Activated CD4-positive, CD25-positive, alpha-beta regulatory T cell treated with anti-CD3 and anti-CD28 coated beads, Interleukin-2, amount 50 U/mL, for 72 hours (primary cell): ENCODE measurements around the gene OCA2.

Experiments
- DNase-seq: peaks from one replicate; pipeline ENCODE4 v3.0.0; 2021

OCA2 gene

DNA sequence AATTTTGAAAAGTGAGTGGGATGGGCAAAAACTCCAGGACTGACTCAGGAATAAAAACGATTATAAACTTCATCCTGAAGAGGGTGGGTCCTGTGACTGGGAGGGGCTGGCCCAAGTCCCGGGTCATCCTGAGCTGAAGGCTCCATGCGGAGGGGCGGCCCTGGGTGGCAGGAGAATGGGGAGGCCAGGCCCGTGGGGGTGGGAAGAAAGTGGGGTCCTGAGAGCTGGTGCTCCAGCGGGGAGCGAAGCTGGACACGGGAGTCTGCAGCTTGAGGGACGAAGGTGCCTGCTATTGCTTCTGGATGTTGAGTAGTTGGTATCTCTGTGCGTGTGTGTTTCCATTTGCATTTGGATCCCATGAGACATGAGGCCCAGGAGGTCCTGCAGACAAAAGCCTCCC lies 4.7 kb upstream of the OCA2 start:
- DNase-seq = no peak

DNA sequence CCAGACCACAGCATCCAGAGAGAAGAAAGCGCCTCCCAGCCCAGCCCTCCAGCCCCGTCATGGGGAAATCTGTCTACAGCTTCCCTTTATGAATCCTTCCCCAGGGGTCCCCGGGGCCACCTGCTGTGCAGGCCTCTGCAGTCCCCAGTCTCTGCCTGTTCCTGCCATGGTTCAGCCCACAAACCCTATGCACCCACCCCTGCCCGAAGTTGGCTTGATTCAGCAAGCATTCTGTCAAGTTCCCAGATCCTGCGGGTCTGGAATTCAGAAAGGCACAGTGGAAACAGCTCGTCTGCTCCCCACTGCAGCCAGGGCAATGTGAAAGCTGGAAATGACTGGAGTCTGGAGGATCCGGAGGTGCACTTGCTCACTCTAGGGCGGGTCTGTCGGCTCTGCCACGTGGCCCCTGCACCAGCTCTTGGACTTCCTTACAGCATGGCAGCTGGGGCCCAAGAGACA lies 2.9 kb upstream of the OCA2 start:
- DNase-seq = no peak

DNA sequence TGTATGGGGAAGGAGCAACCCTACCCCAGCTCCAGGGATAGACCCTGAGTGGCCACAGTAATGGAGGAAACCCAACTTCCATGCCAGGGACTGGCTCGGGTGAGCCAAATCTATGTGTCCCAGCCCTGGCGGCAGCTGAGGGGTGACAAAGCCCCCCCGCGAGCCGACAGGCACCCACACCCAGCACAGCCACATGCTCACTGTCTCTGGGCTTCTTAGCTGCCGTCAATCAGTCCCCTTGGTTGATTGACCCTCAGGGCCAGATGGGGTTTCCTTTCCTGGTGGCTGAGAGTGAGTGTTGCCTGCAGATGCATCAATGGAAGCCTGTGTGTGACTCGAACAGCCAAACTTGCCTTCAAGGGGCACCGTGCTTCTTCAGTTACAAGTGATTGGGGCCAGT lies 2.1 kb upstream of the OCA2 start:
- no peak for DNase-seq

DNA sequence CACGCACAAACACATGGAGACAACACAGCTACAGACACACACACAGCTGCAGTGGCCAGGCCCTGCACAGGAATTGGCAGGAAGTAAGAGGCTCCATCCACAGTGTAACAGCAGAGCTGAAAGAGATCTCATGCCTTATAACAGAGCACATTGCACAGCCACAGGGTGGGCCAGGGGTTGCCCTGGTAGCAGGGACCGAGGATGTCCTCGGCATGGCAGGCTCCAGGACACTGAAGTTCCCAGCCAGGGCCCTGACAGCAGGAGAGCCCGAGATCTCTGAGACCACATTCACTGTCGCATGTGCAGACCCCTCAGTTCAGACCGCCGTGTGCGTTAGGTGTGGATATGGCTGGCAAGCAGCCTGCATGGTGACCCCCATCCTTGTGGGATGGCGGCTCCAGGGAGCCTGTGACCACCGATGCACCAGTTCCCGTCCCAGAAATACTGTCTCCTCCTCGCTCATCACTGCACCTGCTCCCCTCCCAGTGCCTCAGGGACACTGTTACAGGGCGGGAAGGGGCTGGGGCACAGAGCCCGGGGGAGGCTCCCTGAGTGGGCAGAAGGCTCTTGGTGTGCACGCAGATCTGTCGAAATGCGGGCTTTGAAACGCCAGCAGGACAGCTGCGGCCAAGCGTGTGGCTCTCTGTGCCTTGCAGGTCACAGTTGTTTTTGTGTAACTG lies 1.5 kb upstream of the OCA2 start:
- DNase-seq = no peak

DNA sequence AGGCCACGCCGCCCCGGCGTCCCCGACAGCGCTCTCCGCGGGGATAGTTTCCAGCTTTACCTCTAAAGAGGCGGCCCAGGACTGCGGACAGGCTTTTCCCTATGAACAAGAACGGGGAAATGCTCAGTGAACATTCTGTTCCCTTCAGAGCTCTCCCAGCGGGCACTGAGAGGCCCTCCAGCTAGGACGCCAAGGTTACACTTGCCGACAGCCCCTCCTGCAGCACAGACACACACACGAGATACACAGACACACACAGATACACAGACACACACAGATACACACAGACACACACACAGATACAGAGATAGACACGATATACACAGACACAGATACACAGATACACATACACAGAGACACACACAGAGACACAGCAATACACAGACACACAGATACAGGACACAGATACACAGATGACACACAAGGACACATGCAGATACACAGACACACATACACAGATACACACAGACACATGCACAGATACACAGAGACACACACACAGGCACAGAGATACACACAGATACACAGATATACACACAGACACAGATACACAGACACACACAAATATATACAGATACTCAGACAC lies 533 bp upstream of the OCA2 start:
- DNase-seq = no peak

DNA sequence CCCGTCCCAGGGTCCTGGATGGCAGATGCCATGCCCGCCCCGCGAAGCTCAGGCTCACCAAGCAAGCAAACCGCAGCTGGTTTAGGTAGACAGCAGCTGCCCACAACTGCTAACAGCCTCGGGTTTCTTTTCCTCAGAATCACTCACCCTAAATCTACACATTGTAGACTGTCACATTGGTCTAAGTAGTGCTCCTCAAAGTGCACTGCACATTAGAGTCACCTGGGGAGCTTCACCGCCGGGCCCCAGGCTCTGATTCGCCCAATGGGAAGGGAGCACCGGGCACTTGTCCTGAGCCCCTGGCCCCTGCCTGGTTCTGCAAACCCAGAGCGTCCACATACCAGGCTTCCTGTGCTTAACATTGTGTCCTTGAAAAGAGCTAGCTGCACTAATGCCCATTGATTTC lies 752 bp downstream of the OCA2 start:
- no peak for DNase-seq

DNA sequence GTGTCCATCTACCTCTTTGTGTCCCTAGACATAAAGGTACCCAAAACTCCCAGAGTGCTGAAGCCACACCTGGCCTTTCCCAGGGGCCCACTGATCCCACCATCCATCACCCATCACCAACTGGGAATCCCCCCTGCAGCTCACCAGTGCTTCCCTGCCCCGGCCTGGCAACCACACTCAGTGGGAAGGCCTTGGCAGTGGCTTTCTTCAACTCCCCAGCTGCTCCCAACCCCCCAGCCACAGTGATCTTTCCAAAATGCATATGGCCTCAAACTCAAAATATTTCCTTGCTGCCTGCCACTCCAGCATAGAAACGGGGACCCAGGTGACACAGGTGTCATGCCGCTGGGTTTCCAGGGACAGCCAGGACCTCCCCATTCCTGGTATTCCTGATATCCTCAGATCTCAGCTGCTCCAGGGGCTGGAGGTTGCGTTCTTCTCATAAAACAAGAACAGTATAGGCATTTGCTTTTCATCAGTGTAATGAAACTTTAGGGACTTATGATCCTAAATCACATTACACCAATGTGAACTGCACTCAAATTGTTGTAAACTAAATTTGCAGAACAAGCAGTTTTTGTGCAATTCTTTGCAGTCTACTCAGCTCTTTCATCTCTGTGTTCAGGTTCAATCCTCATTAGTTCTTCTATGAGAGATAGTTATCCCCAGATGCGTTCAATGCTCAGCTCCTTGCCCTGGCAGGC lies 1.3 kb downstream of the OCA2 start:
- DNase-seq = no peak

DNA sequence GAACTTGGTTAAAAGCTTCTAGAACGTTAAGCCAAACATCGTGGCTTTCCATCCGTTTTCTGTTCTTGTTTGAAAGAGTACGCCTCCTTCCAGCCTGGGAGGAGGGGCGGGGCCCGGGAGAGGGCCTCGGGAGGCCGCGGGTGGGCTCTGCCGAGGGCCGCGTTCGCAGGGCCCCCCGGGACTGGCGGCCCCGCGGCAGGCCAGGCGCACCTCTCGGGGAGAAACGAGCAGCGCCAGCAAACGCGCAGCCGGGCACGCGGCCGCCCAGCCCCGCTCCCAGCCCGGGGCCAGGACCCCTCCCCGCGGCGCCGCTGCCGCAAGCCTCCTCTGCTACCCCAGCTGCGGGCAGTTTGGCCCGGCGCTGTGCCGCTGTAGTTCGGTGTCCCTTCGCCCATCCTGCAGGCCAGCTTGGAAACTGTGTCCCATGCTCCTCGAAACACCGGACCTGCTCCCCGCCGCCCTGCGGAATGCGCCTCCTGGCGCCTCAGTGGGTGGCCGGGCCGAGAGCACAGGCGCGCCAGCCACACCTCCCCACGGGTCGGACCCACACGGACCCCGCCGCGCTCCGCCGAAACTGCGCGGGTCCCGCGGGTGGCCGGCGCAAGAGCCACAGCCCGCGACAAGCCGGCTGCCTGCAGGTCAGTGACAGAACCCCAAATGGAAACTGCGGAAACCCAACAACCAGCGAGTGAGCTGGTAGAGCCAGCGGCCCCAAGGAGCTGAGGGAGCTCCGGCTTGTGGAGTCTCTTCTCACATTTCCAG lies 2.3 kb downstream of the OCA2 start:
- no peak for DNase-seq

DNA sequence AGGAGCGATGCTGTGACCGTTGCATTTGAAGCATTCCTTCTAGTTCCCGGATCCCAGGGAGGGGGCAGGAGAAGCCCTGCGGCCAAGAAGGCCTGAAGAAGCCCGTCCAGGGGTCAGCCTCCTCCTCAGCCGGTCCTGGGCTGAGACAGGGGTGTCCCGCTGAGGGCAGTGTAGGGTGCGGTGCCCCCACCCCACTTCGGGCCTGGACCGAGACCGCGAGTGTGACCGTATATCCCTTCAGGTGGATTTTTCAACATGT lies 2.8 kb downstream of the OCA2 start:
- no peak for DNase-seq

DNA sequence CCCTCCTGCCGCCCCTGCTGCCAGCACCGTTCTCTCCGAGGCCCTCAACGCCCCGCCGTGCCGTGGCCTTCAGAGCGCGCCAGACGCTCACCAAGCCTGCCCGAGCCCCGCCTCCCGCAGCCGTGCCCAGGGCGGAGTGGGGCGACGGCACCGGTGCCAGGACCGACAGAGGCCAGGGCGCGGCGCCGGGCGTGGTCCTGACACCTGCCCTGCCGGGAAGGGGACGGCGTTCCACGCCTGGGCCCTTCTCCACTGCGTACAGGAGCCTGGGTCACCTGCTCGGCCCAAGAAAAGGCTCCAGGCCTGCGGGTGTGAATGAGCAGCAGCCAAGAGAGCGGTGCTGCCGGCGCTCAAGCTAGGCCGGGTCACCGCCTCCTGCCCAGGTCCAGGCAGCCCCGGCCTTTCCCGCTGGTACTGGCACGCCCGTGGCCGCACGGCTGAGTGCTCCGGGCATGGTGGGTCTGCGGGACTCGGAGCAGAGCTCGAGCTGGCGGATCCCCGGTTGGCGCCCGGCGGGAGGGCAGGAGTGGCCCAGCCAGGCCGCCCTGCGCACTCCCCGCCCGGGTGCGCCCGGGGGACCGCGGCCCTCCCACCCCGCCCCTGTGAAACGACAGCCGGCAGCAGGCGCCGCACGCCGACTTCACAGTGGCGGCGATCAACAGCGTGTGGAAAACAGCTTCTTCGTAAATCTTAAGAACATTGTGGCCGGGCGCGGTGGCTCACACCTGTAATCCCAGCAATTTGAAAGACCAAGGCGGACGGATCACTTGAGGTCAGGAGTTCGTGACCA lies 4.2 kb downstream of the OCA2 start:
- DNase-seq = no peak

DNA sequence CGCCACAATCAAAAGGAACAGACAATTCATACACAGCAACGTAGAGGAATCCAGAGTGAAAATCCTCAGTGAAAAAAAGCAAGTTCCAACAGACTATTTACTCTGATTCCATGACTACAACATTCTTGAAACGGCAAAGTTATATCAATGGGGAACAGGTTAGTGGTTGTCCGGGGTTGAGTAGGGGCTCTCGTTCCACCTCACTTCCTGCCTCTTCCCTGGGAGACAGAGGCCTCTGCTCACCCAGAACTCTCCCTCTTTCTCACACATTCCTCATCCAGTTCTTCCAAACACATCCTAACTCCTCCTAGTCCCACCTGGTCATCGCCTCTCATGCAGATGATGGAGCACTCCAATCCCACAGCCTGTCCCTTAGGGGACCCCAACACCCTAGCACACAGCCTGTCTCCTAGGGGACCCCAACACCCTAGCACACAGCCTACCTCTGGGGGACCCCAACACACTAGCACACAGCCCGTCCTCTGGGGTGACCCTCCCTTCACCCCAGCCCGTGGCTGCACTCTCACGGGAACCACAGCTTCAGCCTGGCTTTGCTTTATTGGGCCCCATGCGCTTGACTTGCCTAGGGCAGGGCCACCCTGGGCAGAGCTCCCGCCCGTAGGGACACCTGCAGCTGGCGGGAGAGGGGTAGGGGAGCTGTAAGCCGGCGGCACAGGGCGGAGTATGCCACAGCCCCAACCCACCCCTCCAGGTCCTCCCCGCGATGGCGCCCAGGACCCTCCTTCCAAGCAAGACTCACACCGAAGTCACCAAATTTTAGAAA lies 5.2 kb downstream of the OCA2 start:
- DNase-seq = no peak

DNA sequence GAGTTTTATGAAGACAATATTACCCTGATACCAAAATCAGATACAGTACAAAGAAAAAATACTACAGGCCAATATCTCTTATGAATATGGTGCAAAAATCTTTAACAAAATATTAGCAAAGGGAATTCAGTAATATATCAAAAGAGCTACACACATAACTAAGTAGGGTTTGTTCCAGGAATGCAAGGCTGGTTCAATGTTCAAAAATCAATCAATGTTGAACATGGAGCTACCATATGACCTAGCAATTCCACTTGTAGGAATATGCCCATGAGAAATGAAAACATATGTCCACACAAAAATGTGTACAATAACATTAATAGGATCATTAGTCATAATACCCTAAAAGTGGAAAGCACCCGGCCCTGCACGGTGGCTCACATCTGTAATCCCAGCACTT lies 7.8 kb downstream of the OCA2 start:
- DNase-seq = no peak

DNA sequence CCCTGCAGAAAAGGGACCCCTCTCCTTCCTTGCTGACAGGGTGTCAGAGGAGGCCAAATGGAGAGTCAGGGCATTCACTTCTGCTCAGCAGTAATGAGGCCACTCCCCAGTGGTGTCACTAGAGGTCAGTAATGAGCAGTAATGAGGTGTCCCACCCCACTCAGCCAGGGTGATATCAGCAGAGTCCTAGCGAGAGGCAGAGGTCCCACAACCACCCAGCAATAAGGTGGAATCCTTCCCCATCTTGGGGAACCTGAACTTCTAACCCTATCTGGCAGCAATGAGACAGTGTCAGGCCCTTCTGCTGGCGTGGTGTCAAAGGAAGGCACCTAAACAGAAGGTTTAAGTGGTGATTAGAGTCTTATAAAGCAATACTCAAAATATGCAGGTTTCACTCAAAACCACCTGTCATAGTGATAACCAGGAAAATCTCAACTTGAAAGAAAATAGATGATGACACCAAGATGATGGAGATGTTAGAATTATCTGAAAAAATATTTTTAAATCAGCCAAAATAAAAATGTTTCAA lies 12.9 kb downstream of the OCA2 start:
- no peak for DNase-seq

DNA sequence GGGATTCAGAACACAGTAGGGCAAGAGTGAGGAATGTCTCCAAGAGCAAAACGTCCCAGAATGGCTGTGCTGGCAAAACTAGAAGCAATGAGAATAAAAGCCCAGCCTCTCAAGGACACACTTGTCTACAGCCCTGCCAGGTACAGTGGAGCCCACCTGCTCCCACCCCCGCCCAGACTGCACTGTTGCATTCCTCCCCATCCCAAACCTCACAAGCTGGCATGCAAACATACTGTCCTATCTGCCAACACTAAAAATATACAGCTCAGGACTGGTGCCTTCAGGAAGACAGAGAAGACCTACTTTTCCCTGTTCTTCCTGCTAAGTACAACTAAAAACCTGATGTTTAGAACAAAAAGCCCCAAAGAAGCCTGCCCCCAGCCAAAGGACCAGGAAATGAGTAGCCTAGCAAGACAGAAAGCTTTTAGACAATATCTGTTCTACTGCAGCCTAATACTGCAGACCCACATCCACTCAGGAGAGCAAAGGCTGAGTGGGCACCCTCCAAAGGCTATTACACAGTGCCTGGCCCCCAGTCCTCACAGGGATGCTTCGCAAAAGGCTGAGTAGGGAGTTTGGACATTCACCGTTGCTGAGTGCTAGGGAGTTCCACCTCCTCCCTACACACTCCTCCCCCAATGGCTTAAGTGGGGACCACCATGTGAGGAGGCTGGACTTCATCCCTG lies 13.5 kb downstream of the OCA2 start:
- DNase-seq = no peak

DNA sequence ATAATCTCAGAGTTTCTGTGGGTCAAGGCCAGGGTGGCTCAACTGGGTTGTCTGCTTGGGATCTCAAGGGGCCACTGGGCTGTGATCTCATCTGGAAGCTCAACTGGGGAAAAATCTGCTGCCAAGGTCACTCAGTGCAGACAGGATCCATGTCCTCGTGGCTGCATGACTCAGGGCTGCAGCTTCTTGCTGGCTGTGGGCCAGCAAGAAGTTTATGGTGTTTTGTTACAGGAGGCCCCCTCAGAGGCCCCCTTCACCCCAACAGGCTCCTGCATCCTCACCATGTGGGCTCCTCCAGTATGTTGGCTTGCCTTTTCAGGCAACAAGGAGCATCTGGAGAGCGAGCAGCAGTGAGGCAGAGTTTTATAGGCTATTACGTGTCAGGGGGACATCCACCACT lies 14.6 kb downstream of the OCA2 start:
- no peak for DNase-seq

DNA sequence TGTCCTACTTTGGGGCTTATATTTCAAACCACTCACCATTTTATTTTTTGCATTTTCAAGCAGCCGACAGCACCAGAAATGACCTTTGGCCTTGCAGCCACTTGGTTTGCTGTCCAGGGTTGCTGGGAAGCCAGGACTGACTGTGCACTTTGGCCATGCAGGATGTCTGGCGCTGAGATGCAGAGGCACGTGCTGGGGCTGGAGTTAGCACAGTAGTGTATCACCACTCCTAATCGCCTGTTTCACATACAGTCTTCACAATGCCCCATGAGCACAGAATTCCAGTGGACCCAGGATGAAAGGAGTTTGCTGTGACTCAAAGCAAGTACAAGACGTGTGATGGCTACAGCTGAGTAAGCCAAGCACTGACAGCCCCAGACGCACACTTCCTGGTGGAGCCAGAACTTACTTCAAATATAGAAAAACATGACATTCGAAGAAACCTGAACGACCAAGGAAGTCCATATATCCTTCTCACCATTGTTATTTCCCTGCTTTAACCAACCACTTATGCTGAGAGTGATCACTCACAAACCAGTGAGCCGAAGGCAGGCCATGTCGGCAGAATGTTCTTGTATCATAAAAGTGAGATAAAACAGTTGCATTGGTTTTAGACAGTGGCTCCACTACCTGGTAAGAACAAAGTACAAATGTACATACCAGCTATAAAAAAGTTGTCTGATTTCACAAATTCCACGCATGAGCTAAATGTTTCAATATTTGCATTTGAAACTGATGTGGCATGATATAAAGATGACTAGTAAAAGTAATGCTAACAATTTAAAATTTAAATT lies 16.0 kb downstream of the OCA2 start:
- no peak for DNase-seq

DNA sequence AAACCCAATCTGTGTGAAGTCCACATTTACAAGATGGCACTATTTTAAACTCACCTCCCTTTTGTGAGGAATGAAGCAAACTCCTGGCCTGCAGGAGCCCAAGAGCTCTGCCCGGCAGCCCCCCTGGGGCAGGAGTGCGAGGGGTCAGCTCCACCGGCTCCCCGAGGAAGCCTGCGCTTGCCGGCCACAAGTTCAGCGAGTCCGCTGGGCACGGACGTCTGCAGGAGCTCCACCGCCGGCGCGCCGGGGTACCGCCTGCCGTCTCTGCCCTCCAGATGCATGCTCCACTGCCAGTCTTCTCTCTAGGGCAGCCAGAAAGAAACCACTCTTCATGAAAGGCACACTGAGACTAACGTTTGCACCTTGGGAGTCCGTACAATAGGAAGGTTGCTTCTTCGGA lies 17.5 kb downstream of the OCA2 start:
- DNase-seq = no peak

DNA sequence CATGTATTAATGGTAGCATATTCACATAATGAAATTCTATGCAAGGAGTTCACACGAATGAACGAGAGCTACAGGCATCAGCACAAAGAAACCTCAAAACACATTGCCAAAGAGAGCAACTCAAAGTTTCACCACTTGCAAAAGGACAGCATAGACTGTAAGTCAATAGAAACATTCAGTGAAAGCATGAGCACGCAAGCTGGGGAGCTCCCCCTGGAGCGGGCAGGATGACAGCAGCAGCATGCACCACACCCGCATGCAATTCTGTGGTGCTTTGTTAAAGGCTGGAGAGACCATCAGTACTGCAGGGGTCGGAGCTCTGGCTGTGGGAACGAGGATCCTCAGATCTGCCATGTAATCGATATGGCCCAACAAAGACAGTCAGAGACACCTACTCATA lies 18.7 kb downstream of the OCA2 start:
- DNase-seq = no peak

DNA sequence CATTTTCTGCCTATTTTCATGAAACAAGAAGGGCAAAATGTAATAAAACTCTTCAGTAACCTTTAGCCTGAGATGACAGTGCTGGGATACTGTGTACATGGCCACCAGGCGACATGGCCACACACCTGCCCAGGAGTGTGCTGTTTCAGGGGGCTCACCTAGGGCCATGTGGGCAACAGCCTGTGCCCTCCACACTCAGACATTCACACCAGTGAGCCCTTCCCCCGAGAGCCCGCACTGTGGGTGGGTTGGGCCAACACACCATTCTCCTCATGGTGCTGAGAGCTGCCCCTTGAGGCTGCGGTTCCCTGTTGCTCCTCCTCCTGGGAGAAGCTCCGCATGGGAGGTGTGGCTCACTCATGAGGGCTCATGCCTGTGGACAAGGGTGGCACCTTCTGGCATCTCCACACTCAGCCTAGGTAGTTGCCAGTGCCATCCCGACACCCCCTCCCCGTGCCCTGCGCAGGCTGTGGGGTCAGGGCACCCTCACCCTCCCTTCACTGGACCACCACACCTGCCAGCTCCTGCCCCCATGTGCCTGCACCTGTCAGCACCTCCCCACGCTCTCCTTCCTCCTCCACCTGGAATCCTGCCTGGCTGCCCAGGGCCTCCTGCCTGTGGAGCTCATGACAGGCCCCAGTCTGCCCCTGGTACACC lies 19.7 kb downstream of the OCA2 start:
- DNase-seq = no peak

DNA sequence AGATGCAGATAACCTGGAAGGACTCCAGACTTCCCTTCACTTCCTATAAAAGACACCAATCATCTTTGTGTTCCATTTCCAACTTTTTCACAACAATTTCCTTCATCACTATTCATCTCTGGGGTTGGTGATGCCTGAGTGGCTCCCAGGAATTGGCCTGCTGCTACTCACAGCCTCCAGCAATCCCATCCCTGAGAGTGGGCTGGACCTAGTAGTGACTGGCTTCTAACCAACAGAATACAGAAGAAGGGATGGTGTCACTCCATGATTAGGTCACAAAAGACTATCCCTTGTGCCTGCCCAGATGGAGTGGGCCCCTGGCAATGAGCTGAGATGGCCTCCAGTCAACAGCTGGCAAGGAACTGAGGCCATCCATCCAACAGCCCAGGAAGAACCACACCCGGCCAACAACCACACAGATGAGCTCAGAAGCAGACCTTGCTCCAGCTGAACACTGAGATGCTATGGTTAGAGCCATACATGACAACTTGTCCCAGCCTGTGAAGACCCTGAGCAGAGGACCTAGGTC lies 20.9 kb downstream of the OCA2 start:
- no peak for DNase-seq
